ENCODE results near the gene ZFHX2. TPM values are rescaled to one million over a fixed set of nuclear protein-coding genes. Genes with fewer than 3 reads are reported as not detected.

The ZFHX2 gene
- polyA plus RNA-seq, 1 experiment = 0.09 TPM

DNA sequence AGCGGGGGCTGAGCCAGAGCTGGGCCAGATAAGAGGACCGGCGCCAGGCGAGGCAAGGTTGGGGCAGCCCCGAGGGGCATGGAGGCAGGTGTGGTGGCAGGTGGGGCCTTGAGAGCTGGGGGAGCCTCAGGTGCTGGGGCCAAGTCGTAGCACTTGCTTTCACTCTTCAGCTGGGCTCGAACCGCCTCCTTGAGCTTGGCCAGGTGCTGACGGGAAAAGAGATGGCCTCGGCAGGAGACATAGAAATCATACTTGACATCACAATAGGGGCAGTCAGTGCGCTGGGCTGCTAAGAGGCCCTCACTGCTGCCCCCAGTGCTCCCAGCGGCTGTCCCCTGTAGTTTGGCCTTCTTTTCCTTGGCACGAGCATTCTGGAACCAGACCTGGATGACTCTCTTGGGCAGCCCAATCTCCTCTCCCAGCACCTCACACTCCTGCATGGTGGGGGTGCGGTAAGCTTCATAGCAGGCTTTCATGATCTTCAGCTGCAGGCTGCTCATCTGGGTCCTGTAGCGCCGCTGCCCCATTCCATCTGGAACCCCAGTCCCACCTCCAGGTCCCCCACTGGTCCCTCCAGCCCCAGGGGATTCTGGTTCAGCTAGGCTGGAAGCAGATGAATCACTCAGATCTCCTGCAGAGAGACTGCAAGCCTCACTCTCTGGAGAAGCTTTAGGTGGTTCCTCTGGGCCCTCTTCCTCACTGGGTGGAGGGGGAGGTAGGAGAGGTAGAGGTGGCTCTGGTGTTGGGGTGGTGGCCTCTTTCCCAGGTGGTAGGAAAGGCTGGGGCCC, 28.1 kb downstream of the ZFHX2 start:
- TF ChIP-seq, protein P1, sequence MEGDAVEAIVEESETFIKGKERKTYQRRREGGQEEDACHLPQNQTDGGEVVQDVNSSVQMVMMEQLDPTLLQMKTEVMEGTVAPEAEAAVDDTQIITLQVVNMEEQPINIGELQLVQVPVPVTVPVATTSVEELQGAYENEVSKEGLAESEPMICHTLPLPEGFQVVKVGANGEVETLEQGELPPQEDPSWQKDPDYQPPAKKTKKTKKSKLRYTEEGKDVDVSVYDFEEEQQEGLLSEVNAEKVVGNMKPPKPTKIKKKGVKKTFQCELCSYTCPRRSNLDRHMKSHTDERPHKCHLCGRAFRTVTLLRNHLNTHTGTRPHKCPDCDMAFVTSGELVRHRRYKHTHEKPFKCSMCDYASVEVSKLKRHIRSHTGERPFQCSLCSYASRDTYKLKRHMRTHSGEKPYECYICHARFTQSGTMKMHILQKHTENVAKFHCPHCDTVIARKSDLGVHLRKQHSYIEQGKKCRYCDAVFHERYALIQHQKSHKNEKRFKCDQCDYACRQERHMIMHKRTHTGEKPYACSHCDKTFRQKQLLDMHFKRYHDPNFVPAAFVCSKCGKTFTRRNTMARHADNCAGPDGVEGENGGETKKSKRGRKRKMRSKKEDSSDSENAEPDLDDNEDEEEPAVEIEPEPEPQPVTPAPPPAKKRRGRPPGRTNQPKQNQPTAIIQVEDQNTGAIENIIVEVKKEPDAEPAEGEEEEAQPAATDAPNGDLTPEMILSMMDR (IDR thresholded peaks at IDR 0.05; ENCODE audit: low read depth, low read length) = no peak
- no peak for DNase-seq (ENCODE audit: low read depth, low spot score)
- no peak overlapping the region for H3K27ac ChIP-seq (ENCODE audit: low read depth, low read length)
- ChIA-PET CTCF (no interaction called here), POLR2A (no interaction called here)
- H3K27me3 ChIP-seq (ENCODE audit: control insufficient read depth, insufficient read depth, low read length) = no peaks in the 10 kb centered on the region
- no peak overlapping the region for H3K4me3 ChIP-seq (ENCODE audit: low read depth, low read length)
- no peaks in the 10 kb centered on the region; the same call in 1 of the 2 replicates for H3K9me3 ChIP-seq (ENCODE audit: control insufficient read depth, insufficient read depth, low read length)

DNA sequence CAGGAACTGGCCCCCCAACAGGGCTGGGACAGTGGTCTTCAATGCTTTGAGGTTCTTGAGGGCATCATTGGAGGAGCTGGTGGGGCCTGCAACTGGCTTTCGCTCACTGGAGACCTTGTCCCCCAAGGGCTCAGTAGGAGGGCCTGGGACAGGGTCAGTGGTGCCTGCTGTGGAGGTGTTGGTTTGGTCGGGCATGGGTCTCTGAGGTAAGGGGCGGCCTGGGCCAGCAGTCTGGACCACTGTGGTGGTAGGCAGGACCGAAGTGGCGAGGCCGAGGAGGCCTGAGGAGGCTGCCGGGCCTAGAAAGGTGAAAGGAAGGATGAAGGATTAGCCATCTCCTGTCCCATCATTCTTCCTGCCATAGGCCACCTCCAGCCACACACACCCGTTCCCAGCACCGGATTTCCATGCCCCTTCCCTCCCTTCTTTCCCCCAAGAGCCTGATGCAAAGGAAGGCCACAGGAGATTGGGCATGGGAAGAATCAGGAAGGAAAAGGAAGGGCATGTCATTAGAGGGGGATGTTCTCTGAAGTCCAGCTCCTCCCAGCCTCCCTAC, 28.8 kb downstream of the ZFHX2 start:
- H3K9me3 ChIP-seq (ENCODE audit: control insufficient read depth, insufficient read depth, low read length) = no peaks in the 10 kb centered on the region; the same call in 1 of the 2 replicates
- POLR2A ChIA-PET = no interaction called here
- no peak overlapping the region for H3K4me3 ChIP-seq (ENCODE audit: low read depth, low read length)
- CTCF ChIA-PET = no interaction called here
- no peaks in the 10 kb centered on the region for H3K27me3 ChIP-seq (ENCODE audit: control insufficient read depth, insufficient read depth, low read length)
- H3K27ac ChIP-seq (ENCODE audit: low read depth, low read length) = no peak overlapping the region
- no peak for DNase-seq (ENCODE audit: low read depth, low spot score)
- TF ChIP-seq, protein P1 (IDR thresholded peaks at IDR 0.05; ENCODE audit: low read depth, low read length) = no peak

DNA sequence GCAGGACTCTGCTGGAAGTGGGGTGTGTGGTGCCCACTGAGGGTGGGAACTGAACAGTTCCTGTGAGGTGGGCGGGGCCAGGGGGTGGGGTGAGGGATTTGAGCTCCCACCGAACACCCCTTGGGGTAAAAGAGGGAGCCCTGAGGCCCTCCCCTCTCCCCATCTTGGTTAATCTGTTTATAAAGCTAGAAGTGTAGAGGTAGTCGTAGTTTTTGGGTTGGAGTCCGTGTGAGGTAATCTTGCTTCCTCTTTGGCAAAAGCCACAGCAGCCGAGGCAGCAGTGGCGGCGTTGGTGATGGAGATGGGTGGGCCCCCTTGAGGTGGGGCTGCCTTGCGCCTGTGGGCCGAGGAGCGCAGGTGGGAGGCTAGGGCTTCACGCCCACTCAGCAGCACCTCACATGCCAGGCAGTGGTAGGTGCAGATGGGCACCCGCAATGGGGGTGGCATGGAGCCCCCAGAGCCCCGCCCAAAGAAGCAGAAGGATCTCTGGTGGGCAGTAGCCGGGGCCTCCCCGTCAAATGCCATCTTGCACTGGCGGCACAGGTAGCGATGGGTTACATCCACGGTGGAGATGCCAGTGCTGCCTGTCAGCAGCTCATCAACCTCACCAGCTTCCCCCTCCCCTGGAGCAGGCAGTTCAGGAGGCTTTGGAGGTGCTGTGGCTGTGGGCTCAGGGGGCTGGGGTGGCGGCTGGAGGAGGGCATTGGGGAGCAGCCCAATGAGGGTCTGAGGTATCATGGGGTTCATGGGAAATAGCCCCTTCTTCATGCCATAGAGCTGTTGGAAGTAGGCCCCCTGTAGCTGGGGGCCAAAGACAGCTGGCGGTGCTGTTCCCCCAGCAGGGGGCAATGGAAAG, 29.6 kb downstream of the ZFHX2 start:
- ChIA-PET CTCF (no interaction called here), POLR2A (no interaction called here)
- TF ChIP-seq, protein P1 (IDR thresholded peaks at IDR 0.05; ENCODE audit: low read depth, low read length) = no peak
- DNase-seq (ENCODE audit: low read depth, low spot score) = no peak
- Histone ChIP-seq H3K9me3 (ENCODE audit: control insufficient read depth, insufficient read depth, low read length) (no peaks in the 10 kb centered on the region; the same call in 1 of the 2 replicates), H3K27me3 (ENCODE audit: control insufficient read depth, insufficient read depth, low read length) (no peaks in the 10 kb centered on the region), H3K27ac (ENCODE audit: low read depth, low read length) (no peak overlapping the region), H3K4me3 (ENCODE audit: low read depth, low read length) (no peak overlapping the region)

DNA sequence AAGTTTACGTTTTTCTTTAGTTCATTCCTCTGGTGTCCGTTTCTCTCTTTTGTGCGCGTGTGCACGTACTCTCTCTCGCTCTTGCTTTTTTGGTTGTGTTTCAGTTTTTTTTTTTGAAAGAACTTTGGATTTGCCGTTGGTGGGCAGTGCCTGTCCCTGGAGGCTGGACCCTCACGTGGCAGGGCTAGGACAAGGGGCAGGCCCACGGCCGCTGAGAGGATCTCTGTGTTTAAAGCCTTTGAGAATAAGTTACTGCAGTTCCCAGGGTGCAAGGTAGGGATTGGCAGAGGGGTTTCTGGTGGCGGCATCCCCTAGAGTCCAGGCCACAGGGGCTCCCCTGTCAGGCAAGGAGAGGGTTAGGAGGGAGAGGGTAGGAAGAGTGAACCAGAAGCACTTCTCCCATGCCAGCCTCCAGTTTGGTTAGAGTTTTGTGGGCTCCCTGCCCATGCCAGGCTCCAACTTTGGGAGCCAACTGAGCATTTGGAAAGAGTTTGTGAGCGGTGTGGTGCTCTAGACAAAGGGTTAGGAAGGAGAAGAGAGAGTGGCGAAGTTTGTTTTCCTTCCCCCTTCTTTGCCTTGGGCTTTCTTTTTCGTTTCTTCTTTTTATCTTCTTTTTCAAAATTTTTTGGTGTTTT, 30.5 kb downstream of the ZFHX2 start:
- H3K27me3 ChIP-seq (ENCODE audit: control insufficient read depth, insufficient read depth, low read length) = no peaks in the 10 kb centered on the region
- H3K9me3 ChIP-seq (ENCODE audit: control insufficient read depth, insufficient read depth, low read length) = no peaks in the 10 kb centered on the region; the same call in 1 of the 2 replicates
- CTCF ChIA-PET = no interaction called here
- no peak overlapping the region for H3K4me3 ChIP-seq (ENCODE audit: low read depth, low read length)
- POLR2A ChIA-PET = no interaction called here
- no peak for DNase-seq (ENCODE audit: low read depth, low spot score)
- TF ChIP-seq, protein P1 (IDR thresholded peaks at IDR 0.05; ENCODE audit: low read depth, low read length) = no peak
- H3K27ac ChIP-seq (ENCODE audit: low read depth, low read length) = no peak overlapping the region
